Stimulated activated naive B cell treated with anti-CD40 and anti-IgM and Interleukin-4, amounts not matched to agents 10 μg/mL and 1 μg/mL and 100 μg/mL, for 72 hours (primary cell): ENCODE measurements around the gene STARD4.

Experiments used
- ATAC-seq, 2 donors: fragments of 150-1000 bp; cut with Tn5 transposase; replicated peaks; 2 replicates each; pipeline ENCODE4 v1.10.0; 2021; ENCODE audit warnings: moderate library complexity in 1 of 2
- DNase-seq: peaks from one replicate; pipeline ENCODE4 v3.0.0; 2021
- H3K27ac Mint-ChIP-seq: one replicate; pipeline ENCODE4 v1.8.0; 2022; ENCODE audit warnings: mild to moderate bottlenecking, mixed read lengths
- H3K27me3 Mint-ChIP-seq, 2 donors: one replicate each; pipeline ENCODE4 v1.8.0; 2022; ENCODE audit warnings: mixed read lengths in 2 of 2
- H3K36me3 Mint-ChIP-seq, 2 donors: one replicate each; pipeline ENCODE4 v1.8.0; 2022; ENCODE audit warnings: mixed read lengths in 2 of 2, mild to moderate bottlenecking in 1 of 2
- H3K4me1 Mint-ChIP-seq, 2 donors: one replicate each; pipeline ENCODE4 v1.8.0; 2022; ENCODE audit warnings: mixed read lengths in 2 of 2, mild to moderate bottlenecking in 1 of 2
- H3K4me3 Mint-ChIP-seq, 2 donors: one replicate each; pipeline ENCODE4 v1.8.0; 2022; ENCODE audit warnings: mild to moderate bottlenecking in 2 of 2, mixed read lengths in 2 of 2, moderate library complexity in 1 of 2
- H3K9me3 Mint-ChIP-seq, 2 donors: one replicate each; pipeline ENCODE4 v1.8.0; 2022; ENCODE audit warnings: mixed read lengths in 2 of 2, mild to moderate bottlenecking in 1 of 2

STARD4 gene

GRCh38 chr5:111511174-111511830 is 1.0 kb downstream of the STARD4 start:
- ATAC-seq (no peak), DNase-seq (no peak)
- Mint-ChIP-seq H3K27me3 (no peaks in the 10 kb centered on the region), H3K36me3 (peaks cover 4 to 7% of the 10 kb centered on the region in 2 donors), H3K4me1 (peaks cover 21 to 42% of the 10 kb centered on the region in 2 donors), H3K27ac (peak overlapping the region; percentile 99), H3K4me3 (peak overlapping the region; percentile 91 to 100), H3K9me3 (no peaks in the 10 kb centered on the region)

DNA sequence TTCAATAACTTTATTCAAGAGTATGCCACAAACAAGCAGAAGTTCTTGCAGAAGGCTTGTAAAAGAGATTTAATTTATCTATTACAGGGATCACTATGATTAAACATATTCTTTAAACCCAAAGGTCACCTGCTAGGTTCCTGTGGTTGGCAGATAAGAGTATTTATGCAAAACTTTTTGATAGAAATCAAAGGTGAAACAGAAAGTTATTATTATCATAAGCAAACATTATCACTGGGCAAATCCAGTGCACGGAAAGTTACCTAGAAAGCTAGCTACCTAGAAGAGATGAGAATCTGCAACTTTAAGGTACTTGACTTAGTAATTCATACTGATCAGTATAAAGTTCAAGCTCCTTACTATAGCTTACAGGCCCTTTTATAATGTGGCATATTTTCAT is 3.2 kb downstream of the STARD4 start:
- H3K36me3 Mint-ChIP-seq = peaks cover 10 to 16% of the 10 kb centered on the region in 2 donors
- H3K27ac Mint-ChIP-seq = no peak overlapping the region
- H3K27me3 Mint-ChIP-seq = no peaks in the 10 kb centered on the region
- DNase-seq (no peak), ATAC-seq (no peak)
- H3K9me3 Mint-ChIP-seq = no peaks in the 10 kb centered on the region
- peaks cover 21 to 35% of the 10 kb centered on the region in 2 donors for H3K4me1 Mint-ChIP-seq
- no peak overlapping the region for H3K4me3 Mint-ChIP-seq

DNA sequence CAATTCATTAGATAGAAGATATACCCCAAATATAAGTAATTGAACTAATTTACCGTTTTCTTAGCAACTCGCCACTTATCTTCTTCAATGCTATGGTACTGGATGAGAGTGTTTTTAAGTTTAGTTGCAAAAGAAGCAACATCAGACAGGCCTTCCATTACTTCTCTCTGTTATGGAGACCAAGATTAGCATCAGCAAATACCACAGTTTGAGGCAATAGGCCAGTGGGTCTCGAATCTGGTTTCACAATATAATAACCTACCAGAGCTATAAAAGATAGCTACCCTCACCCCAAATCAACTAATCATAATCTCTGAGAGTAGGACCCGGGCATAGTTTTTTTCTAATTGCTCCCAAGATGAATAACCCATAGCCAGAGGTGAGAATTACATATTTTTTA is 5.1 kb downstream of the STARD4 start:
- H3K27ac Mint-ChIP-seq = no peak overlapping the region
- no peaks in the 10 kb centered on the region for H3K9me3 Mint-ChIP-seq
- peaks cover 14 to 29% of the 10 kb centered on the region in 2 donors for H3K4me1 Mint-ChIP-seq
- no peak overlapping the region for H3K4me3 Mint-ChIP-seq
- DNase-seq = no peak
- no peak for ATAC-seq
- H3K27me3 Mint-ChIP-seq = no peaks in the 10 kb centered on the region
- peaks cover 13 to 18% of the 10 kb centered on the region in 2 donors for H3K36me3 Mint-ChIP-seq

- Mint-ChIP-seq H3K4me1 (peaks cover 9 to 22% of the 10 kb centered on the region in 2 donors), H3K36me3 (peaks cover 13 to 22% of the 10 kb centered on the region in 2 donors), H3K27ac (no peak overlapping the region), H3K9me3 (no peaks in the 10 kb centered on the region), H3K27me3 (no peaks in the 10 kb centered on the region), H3K4me3 (no peak overlapping the region)
- ATAC-seq = no peak
- no peak for DNase-seq
Measured at GRCh38 chr5:111505096-111505495, 7.2 kb downstream of the STARD4 start.

DNA sequence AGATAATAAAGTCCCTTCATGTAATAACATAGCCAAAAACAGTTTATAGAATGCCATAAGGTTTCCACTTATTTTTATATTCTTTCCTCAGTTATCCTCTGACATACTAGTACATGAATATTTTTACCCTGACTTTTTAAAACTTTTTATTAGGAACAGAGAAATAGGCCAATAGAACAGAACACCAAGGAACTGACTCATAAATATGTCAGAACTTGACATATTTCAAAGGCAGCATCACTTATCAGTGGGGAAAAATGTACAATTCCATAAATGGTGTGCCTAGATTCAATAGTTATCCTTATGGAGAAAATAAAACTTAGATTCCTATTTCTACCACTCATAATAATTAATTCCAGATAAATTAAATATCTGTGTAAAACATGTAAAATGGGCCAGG is 9.4 kb downstream of the STARD4 start:
- Mint-ChIP-seq H3K4me3 (no peak overlapping the region), H3K27ac (no peak overlapping the region), H3K27me3 (no peaks in the 10 kb centered on the region), H3K9me3 (no peaks in the 10 kb centered on the region), H3K4me1 (peaks cover 5 to 9% of the 10 kb centered on the region in 2 donors), H3K36me3 (peaks cover 15 to 37% of the 10 kb centered on the region in 2 donors)
- ATAC-seq (no peak), DNase-seq (no peak)

GRCh38 chr5:111498346-111498745 is 14.0 kb downstream of the STARD4 start:
- no peak overlapping the region for H3K27ac Mint-ChIP-seq
- H3K9me3 Mint-ChIP-seq = no peaks in the 10 kb centered on the region
- peaks cover 0 to 2% of the 10 kb centered on the region in 2 donors for H3K4me1 Mint-ChIP-seq
- no peaks in the 10 kb centered on the region for H3K27me3 Mint-ChIP-seq
- ATAC-seq (no peak), DNase-seq (no peak)
- peaks cover 14 to 30% of the 10 kb centered on the region in 2 donors for H3K36me3 Mint-ChIP-seq
- no peak overlapping the region for H3K4me3 Mint-ChIP-seq

DNA sequence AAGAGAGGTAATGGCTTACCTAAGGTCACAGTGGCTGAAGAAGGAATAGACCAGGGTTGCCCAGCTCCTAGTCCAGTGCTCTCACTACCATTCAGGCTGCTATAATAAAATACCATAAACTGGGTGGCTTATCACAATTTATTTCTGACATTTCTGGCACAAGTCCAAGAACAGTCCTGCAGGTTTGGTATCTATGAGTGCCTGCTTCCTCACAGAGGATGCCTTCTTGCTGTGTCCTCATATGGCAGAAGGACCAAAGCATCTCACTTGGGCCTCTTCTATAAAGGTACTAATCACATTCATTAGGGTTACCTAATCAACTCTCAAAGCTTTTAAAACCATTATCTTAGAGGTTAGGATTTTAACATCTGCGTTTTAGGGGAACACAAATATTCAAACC is 17.2 kb downstream of the STARD4 start:
- Mint-ChIP-seq H3K9me3 (no peaks in the 10 kb centered on the region), H3K4me3 (no peak overlapping the region), H3K36me3 (peaks cover 13 to 21% of the 10 kb centered on the region in 2 donors), H3K4me1 (peaks cover 0 to 2% of the 10 kb centered on the region in 2 donors), H3K27me3 (no peaks in the 10 kb centered on the region), H3K27ac (no peak overlapping the region)
- DNase-seq (no peak), ATAC-seq (no peak)

DNA sequence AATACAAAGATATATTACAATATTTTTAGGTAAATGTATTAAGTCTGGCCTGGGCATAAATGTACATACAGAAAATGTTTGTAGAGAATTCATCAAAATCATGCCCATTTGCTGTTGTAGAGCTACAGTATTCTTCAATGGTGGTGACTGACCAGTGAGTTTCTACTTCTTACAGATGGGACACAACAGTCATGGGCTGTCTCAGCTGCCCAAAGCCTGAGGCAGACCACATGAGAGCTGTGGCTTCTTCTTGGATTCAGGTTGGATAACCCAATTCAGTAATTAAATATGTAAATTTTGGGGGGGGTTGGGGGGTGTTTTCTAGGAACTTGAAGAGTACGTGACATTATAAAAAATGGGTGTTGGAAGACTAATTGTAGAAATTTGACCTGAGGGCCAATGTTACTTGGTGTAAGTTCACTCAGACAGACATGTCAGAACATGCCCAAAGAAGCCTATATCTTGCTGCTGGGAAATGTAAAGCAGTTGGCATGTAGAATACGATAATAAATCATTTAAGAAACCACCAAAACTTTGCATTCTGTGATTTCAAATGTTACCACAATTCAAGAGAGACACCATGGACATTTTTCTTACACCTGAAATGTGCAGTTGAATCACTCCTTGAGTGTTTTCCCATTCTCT is 17.9 kb downstream of the STARD4 start:
- no peak for DNase-seq
- no peak overlapping the region for H3K4me3 Mint-ChIP-seq
- H3K36me3 Mint-ChIP-seq = peaks cover 13 to 17% of the 10 kb centered on the region in 2 donors
- H3K9me3 Mint-ChIP-seq = no peaks in the 10 kb centered on the region
- no peaks in the 10 kb centered on the region for H3K27me3 Mint-ChIP-seq
- H3K27ac Mint-ChIP-seq = no peak overlapping the region
- peaks cover 0 to 2% of the 10 kb centered on the region in 2 donors for H3K4me1 Mint-ChIP-seq
- no peak for ATAC-seq

- no peaks in the 10 kb centered on the region for H3K27me3 Mint-ChIP-seq
- no peak for ATAC-seq
- DNase-seq = no peak
- peaks cover 6 to 9% of the 10 kb centered on the region in 2 donors for H3K36me3 Mint-ChIP-seq
- no peak overlapping the region for H3K4me3 Mint-ChIP-seq
- H3K4me1 Mint-ChIP-seq = no peaks in the 10 kb centered on the region
- H3K9me3 Mint-ChIP-seq = no peaks in the 10 kb centered on the region
- no peak overlapping the region for H3K27ac Mint-ChIP-seq
Measured at GRCh38 chr5:111493031-111493430, 19.3 kb downstream of the STARD4 start.

- H3K9me3 Mint-ChIP-seq = no peaks in the 10 kb centered on the region
- peaks cover 0 to 3% of the 10 kb centered on the region in 2 donors for H3K27me3 Mint-ChIP-seq
- DNase-seq (no peak), ATAC-seq (no peak)
- peaks cover 0 to 2% of the 10 kb centered on the region in 2 donors for H3K4me1 Mint-ChIP-seq
- H3K4me3 Mint-ChIP-seq = no peak overlapping the region
- peaks cover under 1 to 2% of the 10 kb centered on the region in 2 donors for H3K36me3 Mint-ChIP-seq
- H3K27ac Mint-ChIP-seq = no peak overlapping the region
Measured at GRCh38 chr5:111488353-111488752, 24.0 kb downstream of the STARD4 start.

DNA sequence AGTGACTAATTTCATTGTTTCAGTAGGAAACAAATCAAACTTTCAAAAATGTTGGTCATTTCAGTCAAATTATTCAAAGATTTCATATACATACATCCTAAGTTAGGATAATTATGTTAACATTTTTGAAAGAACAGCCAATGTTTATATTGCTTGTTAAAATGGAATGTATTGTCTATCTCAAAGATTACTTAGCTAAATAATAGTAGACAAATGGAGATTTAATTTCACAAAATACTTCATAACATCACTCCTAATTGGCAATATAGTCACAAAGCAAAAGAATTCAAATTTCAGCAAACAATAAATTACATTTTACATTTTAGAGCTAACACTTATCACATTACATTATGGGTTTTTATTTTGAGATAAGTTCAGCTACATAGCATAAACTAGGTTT is 25.4 kb downstream of the STARD4 start:
- H3K27me3 Mint-ChIP-seq = peaks cover 0 to 3% of the 10 kb centered on the region in 2 donors
- DNase-seq = no peak
- peaks cover 0 to 2% of the 10 kb centered on the region in 2 donors for H3K36me3 Mint-ChIP-seq
- no peak for ATAC-seq
- H3K4me1 Mint-ChIP-seq = peaks cover 0 to 2% of the 10 kb centered on the region in 2 donors
- H3K9me3 Mint-ChIP-seq = no peaks in the 10 kb centered on the region
- H3K27ac Mint-ChIP-seq = no peak overlapping the region
- H3K4me3 Mint-ChIP-seq = no peak overlapping the region

DNA sequence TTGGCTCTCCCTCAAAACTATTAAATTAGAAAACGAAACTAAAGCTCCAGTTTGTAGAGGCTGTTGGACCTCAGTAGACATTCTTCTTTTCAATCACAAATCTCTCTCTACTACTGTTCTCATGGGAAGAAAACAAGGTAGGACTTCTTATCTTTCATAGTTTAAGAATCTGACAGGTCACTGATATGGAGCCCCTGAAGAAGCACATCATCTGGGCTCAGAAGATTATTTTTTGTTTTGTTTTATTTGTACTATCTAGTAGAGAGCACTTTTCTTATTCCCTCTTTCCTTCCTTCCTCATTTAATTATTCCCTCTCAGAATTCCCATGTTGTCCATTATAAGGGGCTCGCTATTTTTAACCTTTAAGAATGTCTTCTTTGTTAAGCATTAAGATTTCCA is 26.3 kb downstream of the STARD4 start:
- Mint-ChIP-seq H3K27ac (peak overlapping the region; percentile 20), H3K36me3 (peaks cover 0 to 2% of the 10 kb centered on the region in 2 donors), H3K4me1 (peaks cover 0 to 6% of the 10 kb centered on the region in 2 donors), H3K4me3 (no peak overlapping the region), H3K9me3 (no peaks in the 10 kb centered on the region), H3K27me3 (peaks cover 0 to 3% of the 10 kb centered on the region in 2 donors)
- no peak for ATAC-seq
- no peak for DNase-seq

DNA sequence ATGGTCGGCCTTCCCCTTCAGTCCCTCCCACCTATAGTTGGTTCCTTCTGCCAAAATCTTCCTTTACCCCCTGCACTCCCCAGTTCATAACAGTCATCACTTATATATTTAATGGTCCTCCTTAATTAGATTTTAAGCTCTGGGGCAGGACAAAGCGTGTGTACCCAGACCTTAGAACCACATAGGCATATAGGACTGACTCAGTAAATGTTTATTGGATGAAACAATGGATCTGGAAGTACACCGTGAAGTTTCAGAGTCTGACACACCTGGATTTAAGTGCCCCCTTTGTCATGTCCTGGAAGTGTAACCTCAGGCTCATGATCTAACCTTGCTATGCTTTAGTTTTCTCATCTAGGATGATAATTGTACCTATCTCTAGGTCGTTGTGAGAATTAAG is 32.0 kb downstream of the STARD4 start:
- Mint-ChIP-seq H3K36me3 (peaks cover 0 to 2% of the 10 kb centered on the region in 2 donors), H3K9me3 (no peaks in the 10 kb centered on the region)
- ATAC-seq = no peak

GRCh38 chr5:111478898-111479297 is 33.4 kb downstream of the STARD4 start:
- peaks cover 0 to 8% of the 10 kb centered on the region in 2 donors for H3K27me3 Mint-ChIP-seq
- no peaks in the 10 kb centered on the region for H3K9me3 Mint-ChIP-seq
- H3K4me1 Mint-ChIP-seq = peaks cover 0 to 7% of the 10 kb centered on the region in 2 donors
- H3K36me3 Mint-ChIP-seq = no peaks in the 10 kb centered on the region
- DNase-seq (no peak), ATAC-seq (no peak)
- no peak overlapping the region for H3K27ac Mint-ChIP-seq
- no peak overlapping the region for H3K4me3 Mint-ChIP-seq

More for the DNA sequence above, 32.0 kb downstream of the STARD4 start:
- H3K4me1 Mint-ChIP-seq = peaks cover 0 to 7% of the 10 kb centered on the region in 2 donors
- H3K27ac Mint-ChIP-seq = no peak overlapping the region
- no peak overlapping the region for H3K4me3 Mint-ChIP-seq
- no peak for DNase-seq
- H3K27me3 Mint-ChIP-seq = peaks cover 0 to 10% of the 10 kb centered on the region in 2 donors

DNA sequence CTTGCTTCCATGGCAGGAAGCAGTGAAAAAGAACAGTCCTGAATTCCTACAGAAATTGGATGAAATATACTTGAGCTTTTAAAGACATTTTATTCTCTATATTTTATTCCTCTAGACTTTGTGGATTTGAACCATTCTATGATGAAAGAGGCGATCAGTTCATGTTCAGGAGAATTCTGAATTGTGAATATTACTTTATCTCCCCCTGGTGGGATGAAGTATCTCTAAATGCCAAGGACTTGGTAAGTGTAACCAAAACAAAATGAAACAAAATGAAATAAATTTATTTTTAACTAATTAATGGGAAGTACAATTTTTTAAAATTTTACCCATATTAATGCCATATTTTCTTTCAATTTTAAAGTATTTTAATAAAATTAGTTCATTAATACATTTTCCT is 34.1 kb downstream of the STARD4 start:
- peaks cover 0 to 7% of the 10 kb centered on the region in 2 donors for H3K4me1 Mint-ChIP-seq
- no peaks in the 10 kb centered on the region for H3K9me3 Mint-ChIP-seq
- peaks cover 0 to 7% of the 10 kb centered on the region in 2 donors for H3K27me3 Mint-ChIP-seq
- H3K36me3 Mint-ChIP-seq = no peaks in the 10 kb centered on the region
- ATAC-seq (no peak), DNase-seq (no peak)
- H3K27ac Mint-ChIP-seq = no peak overlapping the region
- H3K4me3 Mint-ChIP-seq = no peak overlapping the region
